GM12891 (cell line): ENCODE data around the gene FBP2.

Experiments used
- DNase-seq: peaks from one replicate; pipeline ENCODE4 v3.0.0; 2011; ENCODE audit warnings: low spot score; ENCODE audit not compliant: insufficient read length
- FAIRE-seq: peaks from 2 replicates; lab custom pipeline; 2011; peaks lifted over from hg19 to GRCh38; lab: Jason Lieb, UNC
- PAX5 ChIP-seq: IDR thresholded peaks from 2 replicates; pipeline ENCODE4 v1.6.1; 2011; ENCODE audit warnings: low read length, moderate library complexity, mild to moderate bottlenecking; ENCODE audit not compliant: insufficient read depth, severe bottlenecking
- POLR2A ChIP-seq: IDR thresholded peaks from 2 replicates; pipeline ENCODE4 v1.6.1; 2011; ENCODE audit warnings: low read depth, low read length, control low read depth
- POLR2AphosphoS5 ChIP-seq: IDR thresholded peaks from 2 replicates; pipeline ENCODE4 v1.6.1; 2011; ENCODE audit warnings: low read depth, low read length, control low read depth
- POU2F2 ChIP-seq: IDR thresholded peaks from 2 replicates; pipeline ENCODE4 v1.6.1; 2011; ENCODE audit warnings: low read depth, mild to moderate bottlenecking, control low read depth, low read length, moderate library complexity
- SPI1 ChIP-seq: IDR thresholded peaks from 2 replicates; pipeline ENCODE4 v1.6.1; 2011; ENCODE audit warnings: low read depth, low read length, control low read depth
- TAF1 ChIP-seq: IDR thresholded peaks from 2 replicates; pipeline ENCODE4 v1.6.1; 2011; ENCODE audit warnings: low read depth, low read length, control low read depth

The FBP2 gene

DNA sequence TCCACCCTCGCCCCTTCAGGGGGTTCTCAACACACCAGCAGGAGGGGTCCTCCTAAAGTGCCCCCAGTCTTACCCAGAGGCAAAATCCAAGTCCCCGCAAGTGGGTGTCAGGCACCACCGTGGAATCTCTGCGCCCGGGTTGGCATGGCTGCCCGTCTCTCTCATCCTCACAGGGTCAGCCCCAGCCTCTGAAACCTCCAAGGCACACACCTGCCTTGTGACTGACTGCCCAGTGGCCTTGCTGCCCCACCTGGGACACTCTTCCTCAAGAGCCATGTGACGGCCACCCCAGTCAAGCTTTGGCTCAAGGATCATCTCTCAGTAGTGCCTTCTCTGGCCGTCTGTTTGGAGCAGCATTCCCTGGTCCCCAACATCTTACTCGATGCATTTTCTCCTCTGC, 4.9 kb downstream of the FBP2 start:
- no peak for TF ChIP-seq POU2F2
- no peak for TF ChIP-seq TAF1
- TF ChIP-seq POLR2AphosphoS5 = no peak
- no peak for TF ChIP-seq SPI1
- no peak for TF ChIP-seq POLR2A
- TF ChIP-seq PAX5 = no peak
- no peak for FAIRE-seq
- DNase-seq = no peak

DNA sequence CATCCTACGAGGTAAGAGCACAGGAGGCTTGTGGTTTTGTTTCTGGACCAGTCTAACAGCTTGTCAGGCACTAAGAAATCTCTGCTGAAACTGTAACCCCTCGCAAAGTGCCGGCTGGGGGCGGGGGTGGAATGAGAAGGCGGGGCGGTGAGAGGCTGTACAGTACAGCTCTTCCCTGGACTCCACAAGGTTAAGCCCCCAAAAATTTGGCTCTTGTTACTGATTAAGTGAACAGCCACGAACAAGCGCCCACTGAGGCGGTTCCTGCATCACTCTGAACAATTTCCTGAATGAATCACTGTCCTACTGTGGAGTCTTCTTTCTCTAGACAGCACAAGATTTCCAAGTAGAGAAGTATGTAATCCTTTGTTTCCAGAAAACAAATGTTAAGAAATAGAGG, 6.8 kb downstream of the FBP2 start:
- TF ChIP-seq POLR2AphosphoS5 (no peak), POLR2A (no peak), PAX5 (no peak), POU2F2 (no peak), TAF1 (no peak), SPI1 (no peak)
- FAIRE-seq (no peak), DNase-seq (no peak)

DNA sequence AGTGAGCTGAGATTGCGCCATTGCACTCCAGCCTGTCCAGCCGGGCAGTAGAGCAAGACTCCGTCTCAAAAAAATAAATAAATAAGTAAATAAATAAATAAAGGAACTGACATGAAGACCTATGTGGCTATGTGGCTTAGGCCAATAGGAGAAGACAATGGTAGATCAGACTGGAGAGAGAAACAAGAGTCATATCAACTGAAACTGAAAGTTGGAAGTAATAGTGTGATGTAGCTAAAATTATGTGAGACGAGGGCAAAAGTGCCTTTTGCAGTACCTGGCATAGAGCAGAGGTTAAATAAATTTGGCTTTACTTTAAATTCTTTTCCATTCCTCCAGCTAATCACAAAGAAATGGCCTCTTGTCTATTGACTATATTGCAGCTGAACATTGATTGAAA, 7.3 kb downstream of the FBP2 start:
- DNase-seq (peak; percentile 29), FAIRE-seq (no peak)
- TF ChIP-seq PAX5 (no peak), POLR2A (no peak), POU2F2 (no peak), SPI1 (no peak), POLR2AphosphoS5 (no peak)

DNA sequence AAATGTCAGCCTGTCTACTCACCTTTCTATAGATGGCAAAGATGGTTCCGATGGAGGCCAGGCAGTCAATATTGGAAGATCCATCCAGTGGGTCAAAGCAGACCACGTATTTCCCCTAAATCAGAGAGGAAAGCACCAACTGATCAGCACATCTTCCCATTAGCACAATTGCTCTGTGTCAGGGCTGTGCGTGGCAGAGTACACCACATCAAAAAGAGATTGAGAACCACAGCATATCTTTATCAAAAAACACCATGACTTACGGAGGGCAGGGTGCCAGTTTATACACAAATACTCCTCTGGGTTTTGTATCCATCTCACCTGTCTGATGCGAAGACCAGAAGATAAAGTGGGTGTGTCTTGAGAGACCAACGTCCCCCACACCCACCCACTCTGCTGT, 9.1 kb downstream of the FBP2 start:
- no peak for FAIRE-seq
- no peak for DNase-seq
- no peak for TF ChIP-seq TAF1
- TF ChIP-seq POLR2A = no peak
- no peak for TF ChIP-seq SPI1
- TF ChIP-seq POLR2AphosphoS5 = no peak
- no peak for TF ChIP-seq POU2F2

DNA sequence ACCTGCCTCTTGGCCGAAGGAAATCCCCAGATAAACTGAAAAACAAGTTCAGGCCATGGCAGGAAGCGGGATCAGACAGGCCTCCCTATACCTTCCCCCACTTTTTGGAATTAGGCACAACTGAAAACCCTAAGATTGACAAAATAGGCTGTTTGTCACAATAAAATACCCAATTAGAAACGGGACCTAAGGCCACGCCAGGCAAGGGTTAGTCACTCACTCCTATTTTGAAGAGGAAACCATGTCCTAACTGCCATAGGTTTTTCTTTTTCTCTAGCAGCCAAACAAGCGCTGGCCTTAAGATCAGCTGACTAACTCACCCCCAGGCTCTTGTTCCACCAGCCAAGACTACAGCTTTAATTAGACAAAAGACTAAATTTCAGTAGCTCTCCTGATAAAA, 11.9 kb downstream of the FBP2 start:
- TF ChIP-seq PAX5 (no peak), SPI1 (no peak), TAF1 (no peak), POU2F2 (no peak), POLR2AphosphoS5 (no peak), POLR2A (no peak)
- DNase-seq (no peak), FAIRE-seq (no peak)

DNA sequence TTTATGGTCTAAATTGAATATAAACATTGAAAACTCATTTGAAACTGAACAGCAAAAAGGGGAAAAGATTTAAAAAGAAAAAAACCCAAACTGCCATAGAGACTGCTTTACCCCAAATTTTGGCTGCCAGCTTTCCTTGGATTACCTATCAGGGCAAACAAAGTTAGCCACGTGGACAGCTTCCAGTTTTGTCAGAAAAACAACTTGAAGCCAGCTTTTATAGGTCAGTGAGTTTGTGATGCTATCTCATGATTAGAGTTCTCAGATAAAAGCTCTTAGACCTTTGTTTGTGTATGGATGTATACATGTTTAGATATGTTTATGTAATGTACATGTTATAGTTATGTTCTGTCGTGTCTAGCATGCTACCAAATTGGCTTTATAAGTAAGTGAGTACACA, 16.1 kb downstream of the FBP2 start:
- no peak for TF ChIP-seq PAX5
- no peak for TF ChIP-seq POLR2A
- no peak for TF ChIP-seq POLR2AphosphoS5
- no peak for TF ChIP-seq POU2F2
- TF ChIP-seq TAF1 = no peak
- TF ChIP-seq SPI1 = no peak
- FAIRE-seq (no peak), DNase-seq (no peak)

DNA sequence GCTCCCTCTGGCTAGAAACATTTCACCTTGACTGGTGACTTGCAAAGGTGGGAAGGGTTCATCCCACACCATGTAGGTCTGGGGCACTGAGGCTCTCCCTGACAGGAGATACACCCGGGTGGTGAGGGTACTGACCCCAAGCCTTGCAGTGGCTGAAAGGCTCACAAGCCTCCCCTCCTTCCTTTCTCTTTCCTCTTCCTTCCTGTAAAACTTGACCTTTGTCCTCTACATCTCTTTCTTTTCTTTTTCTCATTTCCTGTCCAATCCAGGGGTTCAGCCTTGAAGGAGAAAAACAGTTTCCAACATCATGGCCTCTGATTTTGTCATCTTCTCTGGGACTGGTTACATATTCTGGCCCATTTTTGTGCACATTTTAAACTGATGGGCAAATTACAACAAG, 16.6 kb downstream of the FBP2 start:
- TF ChIP-seq SPI1 (no peak), POLR2A (no peak)
- no peak for FAIRE-seq

DNA sequence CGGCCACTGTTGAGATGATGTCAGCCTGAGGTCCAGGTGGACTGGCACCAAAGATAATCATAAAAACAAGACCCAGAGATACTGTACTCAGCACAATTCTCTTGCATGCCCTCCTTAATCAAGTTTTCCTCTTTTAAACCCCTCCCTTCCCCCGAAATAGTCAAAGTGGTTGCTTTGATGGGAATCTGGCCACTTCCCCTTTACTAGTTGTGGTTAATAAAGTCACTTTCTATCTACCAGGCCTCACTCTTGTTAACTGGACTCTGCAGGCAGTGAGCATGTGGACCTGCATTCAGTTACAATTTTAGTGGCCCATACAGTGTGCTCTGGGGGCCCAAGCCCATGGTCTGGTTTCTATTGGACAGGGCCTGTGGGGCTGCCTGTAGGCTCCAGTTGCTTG, 17.5 kb downstream of the FBP2 start:
- TF ChIP-seq POLR2A (no peak), SPI1 (peak; percentile 74)
- DNase-seq (no peak), FAIRE-seq (no peak)

More for the DNA sequence above, 16.6 kb downstream of the FBP2 start:
- DNase-seq = no peak

DNA sequence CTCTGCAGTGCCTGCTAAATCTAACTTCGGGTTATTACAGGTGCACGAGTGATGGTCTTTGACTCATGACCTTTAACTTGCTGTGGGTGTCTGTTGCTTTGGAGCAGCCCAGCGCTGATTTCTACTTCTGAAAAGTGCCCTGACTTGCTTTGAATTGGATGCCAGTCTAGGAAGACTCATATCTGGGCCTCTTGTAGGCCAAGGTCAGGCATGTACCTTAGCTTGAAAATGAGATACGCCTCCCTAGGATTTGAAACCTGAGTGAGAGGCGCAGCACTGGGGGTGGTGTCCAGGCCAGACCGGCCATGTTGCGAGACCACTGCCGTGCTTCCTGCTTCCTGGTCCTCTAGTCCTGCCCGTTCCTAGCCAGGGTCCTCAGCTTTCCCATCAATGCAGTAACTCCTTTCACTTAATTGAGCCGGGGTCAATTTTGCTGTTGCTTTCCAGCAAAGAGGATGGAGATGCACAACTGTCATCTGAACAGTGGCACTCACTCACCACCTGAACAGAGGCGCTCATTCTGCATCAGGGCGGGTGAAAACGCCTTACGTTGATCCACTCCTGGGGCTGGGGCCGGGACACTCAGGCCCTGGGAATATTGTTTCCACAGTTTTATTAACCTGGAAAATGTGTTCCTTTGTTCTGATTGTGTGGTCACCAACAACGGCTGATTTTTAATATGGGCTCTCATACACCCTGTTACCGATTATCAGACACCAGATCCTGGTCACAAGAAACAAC, 24.5 kb downstream of the FBP2 start:
- TF ChIP-seq TAF1 = no peak
- no peak for TF ChIP-seq SPI1
- no peak for TF ChIP-seq PAX5
- TF ChIP-seq POLR2A = no peak
- TF ChIP-seq POU2F2 = no peak
- FAIRE-seq (no peak), DNase-seq (no peak)

DNA sequence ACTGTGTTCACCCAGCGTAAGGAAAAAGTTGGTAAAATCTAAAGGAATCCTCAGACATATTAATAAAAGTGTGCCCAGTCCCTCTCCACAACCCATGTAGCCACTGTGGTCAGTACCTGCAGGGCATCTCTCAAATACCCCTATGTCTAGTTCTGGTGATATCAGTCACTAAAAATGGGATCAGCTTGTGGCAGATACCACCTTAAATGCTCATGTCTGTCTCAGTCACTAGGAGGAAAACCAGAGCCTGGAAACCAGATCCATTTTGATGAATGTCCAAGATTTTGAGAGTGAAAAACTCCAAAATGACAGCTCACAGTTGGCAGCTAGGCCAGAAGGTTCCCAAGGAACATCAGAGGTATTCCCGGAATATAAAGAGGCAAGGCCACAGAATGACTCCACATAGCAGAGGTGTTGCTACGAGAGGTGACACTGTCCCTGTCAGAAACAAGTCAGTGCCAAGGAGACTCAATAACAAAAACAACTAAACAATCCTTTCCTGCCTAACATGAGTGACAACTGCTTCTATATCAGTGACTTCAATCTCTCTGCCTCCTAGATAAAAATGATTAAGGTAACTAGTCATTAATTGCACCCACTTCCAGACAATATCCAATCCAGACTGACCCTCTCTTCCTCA, 25.3 kb downstream of the FBP2 start:
- DNase-seq (no peak), FAIRE-seq (no peak)
- no peak for TF ChIP-seq POU2F2
- TF ChIP-seq TAF1 = no peak
- no peak for TF ChIP-seq POLR2AphosphoS5
- no peak for TF ChIP-seq SPI1
- TF ChIP-seq POLR2A = no peak
- TF ChIP-seq PAX5 = no peak
